Pons (tissue), 1 donor: Measurements from ENCODE around the gene CLPTM1L.
"Not testable (repeated sequence)": the region's sequence is repeated elsewhere in the genome, so short reads cannot be mapped to it uniquely, and the experiment has no call there.

Experiments used
- DNase-seq: peaks from one replicate; pipeline ENCODE4 v3.0.0-alpha.2; 2016; ENCODE audit warnings: low spot score

The CLPTM1L gene

DNA sequence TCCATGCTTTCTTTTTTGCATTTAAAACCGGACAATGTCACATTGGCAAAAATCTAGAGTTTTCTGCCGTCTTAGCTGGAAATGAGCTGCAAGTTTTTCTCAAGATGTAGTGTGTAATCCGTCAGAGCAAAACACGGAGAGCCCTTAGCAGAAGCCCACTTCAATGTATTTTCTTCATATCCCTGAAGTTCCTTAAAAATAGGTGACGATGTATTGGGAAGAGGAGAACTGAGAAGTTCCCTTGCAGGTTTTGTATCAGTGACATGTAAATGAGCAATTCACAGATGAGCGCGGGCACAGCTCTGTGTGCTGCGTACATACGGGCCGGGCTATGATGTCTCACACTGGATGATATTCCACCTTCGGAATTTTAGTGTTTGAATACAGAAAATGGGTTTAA is 14.8 kb upstream of the CLPTM1L start:
- DNase-seq = no peak

DNA sequence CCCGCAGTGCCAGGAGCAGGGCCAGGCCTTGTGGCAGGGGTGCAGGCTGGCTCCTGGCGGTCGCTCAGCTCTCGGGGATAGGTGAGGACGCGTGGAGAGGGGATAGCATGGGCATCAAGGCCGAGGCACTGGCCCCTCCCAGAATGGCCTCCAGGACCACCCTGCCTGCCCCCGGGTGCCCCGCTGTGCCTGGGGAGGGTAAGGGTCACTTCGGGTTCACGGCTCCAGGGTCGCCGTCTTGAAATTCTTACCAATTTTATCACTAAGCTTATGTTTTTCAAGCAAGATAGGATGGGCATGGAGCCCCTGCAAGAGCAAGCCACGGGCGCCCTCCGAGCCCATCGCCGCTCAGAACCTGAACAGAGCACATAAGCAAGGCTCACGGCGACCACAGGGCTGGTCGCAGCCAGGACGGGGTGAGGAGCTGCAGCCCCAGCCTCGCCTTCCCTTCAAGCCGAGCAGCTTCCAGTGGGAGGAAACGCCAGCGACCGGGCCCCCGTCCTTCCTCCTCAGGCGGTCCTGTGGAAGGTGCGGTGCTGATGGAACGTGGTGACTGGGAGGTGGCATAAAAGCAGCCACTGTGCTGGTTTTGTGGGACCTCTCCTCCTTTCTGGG is 14.2 kb upstream of the CLPTM1L start:
- DNase-seq = no peak

DNA sequence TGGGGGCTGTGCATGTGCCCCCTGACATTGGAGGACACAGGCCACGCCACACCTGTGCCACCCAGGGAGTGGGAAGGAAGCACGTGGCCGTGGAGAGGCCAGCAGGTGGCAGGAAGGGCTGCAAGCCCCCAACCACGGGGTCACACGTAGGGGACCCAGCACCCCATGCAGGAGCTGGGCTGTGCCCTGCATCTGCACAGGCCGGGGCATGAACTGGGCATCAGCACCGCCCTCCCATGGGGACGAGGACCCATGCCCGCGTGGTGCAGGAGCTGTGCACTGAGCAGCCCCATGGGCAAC is 13.8 kb upstream of the CLPTM1L start:
- DNase-seq = no peak

DNA sequence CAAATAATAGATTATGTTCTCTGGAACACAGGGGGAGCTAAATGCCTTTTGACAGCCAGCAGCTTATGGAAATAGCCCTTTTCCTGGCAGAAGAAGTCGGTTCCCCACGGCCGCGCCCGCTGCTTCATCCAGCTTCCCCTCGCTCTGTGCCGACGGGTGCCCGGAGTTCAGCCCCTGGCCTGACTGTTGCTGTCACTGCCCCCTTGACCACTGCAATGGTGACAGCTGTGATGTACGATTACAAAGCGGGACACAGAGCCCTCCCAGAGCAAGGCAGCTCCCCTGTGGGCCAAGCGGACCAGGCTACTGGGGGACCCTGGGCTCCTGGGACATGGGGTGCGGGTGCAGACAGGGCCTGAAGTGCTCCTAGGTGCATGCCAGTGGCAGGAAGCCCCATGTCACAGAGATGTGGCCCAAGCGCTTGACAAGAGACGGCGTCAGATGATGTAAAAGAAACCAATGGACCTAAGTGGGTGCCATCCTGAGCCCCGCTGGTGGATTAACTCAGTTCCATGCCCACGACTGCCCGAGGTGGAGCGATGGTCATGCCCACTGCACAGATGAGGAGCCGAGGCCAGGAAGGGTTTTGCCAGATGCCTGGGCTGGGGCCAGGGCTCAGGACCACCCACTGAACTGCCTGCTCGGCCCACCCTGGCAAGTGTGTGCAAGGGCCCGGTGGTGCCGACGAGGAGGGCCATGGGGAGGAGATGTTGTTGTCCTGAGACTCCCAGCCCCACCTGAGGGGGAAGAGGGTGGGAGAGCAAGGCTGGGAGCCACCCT is 13.2 kb upstream of the CLPTM1L start:
- DNase-seq = no peak

DNA sequence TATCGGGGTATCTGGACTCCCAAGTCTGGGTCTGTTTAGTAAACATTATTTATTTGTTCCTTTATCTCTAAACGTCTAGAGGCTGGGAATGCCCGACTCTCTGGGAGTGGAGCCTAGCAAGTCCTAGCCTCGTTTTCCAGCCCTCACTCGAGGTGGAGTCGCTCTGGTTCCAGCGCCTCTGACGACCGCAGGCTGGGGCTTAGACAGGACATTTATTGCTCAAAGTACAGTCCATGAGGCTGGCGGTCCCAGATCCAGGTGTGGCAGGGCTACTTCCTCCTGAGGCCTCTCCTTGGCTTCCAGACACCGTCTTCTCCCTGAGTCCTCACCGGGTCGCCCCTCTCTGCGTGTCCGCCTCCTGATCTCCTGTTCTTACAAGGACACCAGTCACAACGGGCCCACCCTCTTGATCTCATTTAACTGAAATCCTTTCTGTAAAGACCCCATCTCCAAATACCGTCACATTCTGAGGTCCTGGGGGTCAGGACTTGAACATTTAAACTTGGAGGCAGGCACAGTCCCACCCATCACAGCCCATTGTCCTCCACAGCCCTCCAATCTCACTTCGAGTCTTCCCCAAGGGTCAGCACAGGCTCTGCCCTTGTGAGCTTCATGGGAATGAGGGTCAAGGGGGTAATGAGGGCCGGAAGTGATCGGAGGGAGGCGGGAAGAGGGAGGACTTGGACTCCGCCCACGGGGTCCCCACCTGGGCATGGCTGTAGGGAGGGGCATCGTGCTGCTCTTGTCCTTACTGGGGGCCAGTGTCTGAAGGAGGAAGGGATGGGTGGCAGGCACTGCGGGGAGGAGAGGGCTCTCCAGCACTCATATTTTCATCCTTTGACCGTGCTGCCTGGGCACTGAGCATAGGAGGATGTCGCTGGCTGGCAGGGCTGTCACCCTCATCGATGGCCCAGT is 12.2 kb upstream of the CLPTM1L start:
- no peak for DNase-seq

DNA sequence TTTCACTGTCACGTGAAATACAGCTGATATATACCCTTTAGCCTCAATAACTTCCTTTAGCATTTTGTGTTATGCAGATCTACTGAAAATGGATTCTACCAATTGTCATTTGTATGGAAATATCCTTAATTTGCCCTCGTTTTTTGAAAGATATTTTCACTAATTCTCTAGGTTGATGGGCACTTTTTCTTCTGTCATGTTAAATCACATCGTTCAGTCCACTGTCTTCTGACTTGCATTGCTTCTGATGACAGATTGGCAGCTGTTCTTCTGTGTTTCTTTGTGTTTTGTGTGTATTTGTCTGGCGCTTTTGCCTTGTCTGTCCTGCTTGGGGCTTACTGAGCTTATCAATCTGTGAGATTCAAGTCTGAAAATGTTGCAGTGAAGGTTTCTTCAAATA is 9.7 kb upstream of the CLPTM1L start:
- peak; percentile 46 for DNase-seq

DNA sequence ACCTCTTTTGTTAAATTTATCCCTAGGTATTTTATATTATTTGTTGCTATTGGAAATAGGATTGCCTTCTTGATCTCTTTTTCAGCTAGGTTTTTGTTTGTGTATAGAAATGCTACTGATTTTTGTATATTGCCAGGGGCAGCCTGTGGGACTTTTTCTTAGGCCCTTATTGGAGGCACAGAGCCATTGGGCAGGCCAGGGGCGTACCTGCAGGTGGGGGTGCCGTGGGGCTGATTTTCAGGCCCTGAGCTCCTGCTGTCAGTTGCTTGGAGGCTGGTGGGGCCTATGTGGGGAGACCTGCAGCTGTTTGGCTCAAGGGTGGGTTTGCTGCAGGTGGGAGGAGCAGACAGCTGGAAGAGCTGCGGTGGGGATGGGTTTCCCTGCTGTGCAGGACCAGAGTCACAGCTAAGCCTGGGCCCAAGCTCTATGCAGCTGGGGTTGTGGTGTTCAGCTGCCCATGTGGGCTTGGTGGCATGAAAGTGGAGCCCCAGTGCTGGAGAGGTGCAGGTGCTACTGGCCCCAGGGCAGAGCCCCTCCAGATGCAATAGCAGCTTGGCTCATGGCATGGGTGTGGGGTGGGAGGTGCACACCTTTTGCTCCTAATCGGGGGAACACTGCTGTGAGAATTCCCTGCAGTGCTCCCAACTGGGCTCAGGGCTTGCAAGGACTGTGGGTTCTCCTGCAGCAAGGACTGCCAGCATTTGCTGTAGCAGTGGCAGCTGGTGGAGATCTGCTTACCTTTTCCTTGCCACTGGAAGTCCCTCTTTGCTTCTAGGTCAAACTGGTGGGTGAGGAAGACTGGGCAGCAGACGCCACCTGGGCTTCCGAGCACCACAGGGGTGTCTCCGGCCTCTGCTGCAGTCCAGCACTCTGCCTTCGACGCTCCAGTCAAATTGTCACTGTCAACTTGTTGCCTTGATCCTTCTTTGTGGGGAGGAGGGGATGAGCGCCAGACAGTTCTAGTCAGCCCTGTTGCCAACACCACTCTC is 7.6 kb upstream of the CLPTM1L start:
- no peak for DNase-seq

DNA sequence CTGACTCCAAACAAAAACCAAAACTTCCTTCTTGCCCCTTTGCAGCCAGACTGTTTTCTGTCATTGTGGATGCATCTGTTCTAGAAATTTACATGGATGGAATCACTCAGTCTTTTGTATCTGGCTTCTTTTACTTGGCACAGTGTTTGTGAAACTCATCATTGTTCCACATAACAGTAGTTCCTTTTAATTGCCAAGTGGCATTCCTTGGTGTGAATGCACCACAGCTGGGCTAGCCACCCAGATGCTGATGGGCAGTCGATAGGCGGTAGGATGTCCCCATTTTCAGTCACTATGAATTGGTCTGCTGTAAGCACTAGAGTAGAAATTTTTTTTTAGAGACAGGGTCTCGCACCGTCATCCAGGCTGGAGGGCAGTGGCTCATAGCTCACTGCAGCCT is 6.3 kb upstream of the CLPTM1L start:
- DNase-seq = peak; percentile 96

DNA sequence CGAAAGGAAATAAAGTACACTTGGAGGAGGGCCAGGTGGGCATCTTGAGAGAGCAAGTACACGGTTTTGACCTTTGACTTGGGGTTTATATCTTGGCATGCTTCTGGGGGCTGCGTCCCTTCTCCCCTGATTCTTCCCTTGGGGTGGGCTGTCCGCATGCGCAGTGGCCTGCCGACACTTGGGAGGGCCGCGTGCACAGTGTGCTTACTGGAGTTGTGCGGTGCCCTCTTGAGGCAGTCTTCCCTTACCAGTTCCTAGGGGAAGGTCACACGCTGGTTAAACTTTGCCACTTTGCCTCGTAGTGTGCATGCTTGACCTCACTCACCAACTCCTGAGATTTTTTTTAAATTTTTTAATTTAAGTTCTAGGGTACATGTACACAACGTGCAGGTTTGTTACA is 4.3 kb upstream of the CLPTM1L start:
- DNase-seq = no peak

DNA sequence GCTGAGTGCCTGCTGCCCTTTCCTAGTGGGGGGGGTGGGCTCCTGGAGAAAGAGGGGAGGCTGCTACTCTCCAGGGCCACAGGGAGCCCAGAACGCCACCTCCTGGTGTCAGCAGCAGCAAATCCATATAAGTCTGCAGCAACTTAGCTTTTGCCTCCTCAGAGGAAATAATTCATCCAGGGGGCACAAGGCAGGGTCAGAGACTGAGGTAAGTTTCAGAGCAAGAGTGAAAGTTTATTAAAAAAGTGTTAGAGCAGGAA is 4.0 kb upstream of the CLPTM1L start:
- no peak for DNase-seq

DNA sequence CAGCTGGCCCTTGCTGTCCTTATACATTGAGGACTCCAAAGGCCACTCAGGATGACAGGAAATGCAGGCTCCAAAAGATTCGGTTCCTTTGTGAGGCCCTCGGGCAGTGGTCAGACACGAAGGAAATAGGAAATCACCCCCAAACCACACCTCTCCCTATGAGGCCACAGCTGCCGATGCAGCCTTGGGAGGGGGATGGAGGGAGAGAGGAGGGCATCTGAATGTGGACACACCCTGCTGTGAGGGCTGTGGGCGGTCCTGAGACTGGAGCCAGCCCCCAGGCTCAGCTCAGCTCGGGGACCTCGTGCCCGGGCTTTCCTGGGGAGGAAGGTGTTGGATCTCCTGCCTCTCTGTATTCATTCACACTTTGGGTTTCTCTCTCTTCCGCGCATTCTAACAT is 2.7 kb upstream of the CLPTM1L start:
- DNase-seq = no peak

DNA sequence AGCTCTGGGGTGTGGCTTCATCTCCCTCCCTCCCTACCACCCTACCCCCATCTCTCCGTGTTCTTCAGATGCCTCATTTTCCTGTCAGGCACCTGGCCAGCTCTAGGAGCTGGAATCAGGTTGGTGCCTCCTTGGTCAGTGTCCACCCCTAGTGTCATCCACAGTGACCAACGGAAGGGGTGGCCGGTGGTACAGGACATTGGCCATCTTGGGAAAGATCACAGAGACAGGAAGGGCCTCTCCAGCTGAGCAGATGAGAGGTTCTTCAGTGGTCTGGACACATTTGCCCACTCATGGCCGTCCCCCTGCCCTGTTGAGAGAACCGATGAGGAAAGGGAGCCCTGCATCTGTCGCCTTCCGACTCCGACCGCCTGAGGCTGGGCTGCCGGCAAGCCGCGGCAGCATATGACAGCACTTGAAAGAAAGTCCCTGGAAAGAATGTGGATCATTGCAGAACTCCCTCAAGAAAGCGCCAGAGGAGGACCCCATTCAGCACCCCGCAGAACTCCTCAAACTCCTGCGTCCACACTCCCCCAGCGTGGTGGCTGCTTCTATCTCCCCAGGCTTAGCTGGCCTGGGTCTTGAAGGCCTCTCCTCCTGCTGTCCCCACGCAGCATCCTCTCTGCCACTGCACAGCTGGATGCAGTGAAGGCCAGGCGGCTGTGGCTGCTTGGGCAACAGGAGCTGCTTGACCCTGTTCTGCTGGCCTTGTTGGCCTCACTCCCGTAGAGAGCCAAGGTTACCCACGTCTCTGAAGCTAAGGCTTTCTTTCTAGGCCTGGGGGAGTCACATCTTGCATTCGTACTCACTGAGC is 1.9 kb upstream of the CLPTM1L start:
- DNase-seq = no peak

DNA sequence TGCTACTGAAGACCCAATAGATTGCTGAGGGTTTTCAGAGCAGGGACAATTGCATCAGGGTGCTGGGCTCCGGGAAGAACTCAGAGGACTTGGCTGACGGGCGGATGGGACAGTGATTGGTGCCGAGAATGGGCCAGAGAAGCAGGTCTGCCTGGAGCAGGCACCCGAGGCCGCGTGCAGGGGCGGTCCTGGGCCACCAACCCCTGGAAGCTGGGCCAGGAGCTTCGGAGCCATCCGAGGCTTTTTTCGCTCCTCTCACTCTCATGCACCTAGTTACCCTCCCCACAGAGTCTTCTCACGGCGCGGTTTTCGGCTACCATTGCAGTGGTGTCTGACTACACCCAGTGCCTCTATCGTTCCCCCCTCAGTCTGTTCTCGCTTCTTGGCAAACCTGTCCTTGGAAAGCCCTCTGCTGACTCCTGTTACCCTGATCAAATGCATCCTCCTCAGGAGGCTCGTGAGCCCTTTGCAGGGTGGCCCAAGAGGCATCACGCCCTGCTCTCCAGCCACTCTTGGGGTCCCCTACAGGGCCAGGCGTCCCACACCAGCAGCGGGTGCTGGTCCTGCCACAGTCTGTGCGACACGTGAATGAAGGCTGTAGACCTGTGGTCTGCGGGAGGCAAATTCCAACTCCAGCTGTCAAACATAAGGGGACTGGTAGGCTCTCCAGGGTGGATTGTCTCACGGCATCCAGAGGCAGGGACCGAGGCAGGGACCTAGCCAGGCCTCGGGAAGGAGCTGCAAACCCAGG is 1.2 kb upstream of the CLPTM1L start:
- no peak for DNase-seq

DNA sequence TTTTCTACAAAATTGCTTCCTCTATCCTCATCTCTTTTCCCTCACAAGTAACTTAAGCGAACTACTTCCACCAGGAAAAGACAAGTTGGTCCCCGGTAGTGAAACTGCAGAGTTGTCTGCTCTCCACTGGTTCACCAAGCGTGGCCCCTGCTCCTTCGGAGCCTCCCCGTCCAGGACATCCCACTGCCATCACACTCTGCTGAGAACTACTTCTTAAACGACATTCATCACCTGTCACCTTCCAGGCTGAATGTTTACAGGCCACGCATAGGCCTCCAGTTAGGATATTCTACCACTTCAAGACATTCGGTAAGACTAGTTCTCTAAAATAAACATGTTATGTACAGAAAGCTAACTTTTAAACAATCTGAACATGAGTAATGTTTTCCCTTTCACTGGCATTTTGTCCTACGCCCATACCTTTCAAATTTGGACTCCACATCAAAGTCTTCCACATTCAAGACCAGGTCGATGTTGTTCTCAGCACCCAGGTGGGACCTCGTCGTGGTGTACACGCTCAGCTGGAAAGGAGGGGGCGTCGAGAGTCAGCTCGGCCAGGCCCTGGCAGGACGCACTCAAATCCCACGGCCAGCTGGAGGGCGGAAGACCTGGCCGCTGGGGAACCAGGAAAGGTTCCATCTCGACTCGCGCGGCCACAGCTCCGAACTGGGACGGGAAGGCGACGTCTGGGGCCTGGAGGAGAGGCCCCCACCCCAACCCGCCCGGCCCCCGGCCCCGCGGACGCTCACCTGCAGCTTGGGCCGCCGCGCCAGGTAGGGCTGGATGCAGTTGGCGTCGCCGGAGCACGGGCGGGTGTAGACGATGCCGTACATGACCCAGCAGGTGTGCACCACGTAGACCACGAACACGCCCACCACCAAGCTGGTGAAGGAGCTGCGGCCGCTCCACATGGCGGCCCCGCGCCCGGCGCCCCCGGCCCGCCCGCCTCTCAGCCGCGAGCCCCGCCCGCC is 683 bp downstream of the CLPTM1L start:
- no peak for DNase-seq

DNA sequence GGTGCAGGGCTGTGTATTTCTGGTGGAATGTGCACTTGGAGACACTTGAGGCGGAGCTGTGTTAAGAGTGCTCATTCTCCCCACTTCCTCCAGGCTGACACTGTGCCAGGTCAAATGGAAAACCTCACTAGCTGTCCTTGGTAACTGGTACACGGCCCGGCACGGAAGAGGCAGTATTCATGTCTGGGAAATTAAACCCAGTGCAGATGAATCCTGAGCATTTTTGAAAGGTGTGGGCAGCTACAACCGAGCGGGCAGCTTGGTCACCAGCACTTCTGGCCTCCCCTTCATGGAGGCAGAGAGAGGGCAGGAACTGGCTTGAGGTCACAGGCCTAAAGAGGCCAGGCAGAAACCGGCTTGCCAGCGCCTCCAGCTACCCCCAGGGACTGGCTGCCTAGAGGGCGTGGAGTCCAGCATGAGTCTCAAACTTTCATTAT is 1.6 kb downstream of the CLPTM1L start:
- no peak for DNase-seq

DNA sequence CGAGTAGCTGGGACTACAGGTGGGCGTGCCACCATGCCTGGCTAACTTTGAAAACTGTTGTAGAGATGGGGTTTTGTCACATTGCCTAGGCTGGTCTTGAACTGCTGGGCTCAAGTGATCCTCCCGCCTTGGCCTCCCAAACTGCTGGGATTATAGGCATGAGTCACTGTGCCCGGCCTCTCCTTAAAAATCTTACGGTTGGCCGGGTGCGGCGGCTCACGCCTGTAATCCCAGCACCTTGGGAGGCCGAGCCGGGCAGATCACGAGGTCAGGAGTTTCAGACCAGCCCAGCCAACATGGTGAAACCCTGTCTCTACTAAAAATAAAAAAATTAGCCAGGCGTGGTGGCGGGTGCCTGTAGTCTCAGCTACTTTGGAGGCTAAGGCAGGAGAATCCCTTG is 2.2 kb downstream of the CLPTM1L start:
- DNase-seq = not testable (repeated sequence)

DNA sequence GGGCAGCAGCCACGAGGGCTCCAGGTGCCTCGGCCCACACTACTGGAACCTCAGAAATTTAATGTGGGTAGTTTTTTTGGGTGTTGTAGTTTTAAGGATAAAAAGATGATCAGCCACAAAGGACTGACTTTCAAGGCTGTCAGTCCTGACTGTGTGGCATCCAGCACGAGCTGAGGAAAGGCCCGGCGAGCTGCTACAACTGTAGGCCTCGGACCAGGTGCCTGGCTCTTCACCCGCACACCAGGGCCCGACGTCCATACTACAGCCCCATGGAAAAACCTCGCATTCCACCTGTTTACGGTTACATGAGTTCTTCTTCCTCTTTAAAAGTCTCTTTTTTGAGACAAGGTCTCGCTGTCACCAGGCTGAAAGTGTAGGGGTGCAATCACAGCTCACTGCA is 2.6 kb downstream of the CLPTM1L start:
- no peak for DNase-seq

DNA sequence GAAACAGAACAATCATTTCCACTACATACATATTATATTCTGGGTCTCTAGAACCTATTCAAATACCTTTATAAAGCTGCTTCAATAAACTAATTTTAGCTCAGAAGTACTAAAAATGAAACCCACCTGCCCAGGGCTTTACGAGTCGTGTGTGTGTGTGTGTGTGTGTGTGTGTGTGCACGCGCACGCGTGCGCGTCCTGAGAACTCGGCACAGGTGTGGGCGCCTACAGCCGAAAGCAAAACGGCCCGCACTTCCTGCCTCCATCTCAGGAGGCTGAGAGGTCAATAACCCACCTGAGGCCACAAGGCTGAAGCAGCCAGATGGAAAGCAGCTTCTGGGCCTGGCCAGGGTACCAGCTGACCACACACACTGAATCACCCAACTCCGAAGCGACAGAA is 3.0 kb downstream of the CLPTM1L start:
- no peak for DNase-seq

DNA sequence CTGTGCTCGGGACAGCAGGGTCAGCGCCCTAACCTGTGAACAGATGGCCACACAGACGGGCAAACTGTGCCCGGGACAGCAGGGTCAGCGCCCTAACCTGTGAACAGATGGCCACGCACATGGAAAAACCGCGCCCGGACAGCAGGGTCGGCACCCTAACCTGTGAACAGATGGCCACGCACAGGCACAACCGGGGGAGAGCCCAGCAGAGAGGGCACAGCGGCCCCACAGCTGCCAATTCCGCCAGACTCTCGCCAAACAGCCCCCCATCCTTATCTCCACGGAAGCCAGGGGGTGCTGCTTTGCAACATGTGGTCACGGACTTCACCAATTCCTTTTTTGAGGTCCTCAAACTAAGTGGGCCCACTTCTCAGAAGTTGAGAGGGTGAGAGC is 5.1 kb downstream of the CLPTM1L start:
- not testable (repeated sequence) for DNase-seq
